Retinal pigment epithelial cell (primary cell): ENCODE results near the gene PRDM1.
"Not testable (repeated sequence)": the region's sequence is repeated elsewhere in the genome, so short reads cannot be mapped to it uniquely, and the experiment has no call there.

Experiments used
- DNase-seq: peaks from one replicate; pipeline ENCODE4 v3.0.0-alpha.2; 2010; ENCODE audit warnings: low read depth
- H3K4me3 ChIP-seq: 2 replicates; pipeline ENCODE4 v1.5.1; 2011; ENCODE audit warnings: mild to moderate bottlenecking, low read length, control low read depth, moderate library complexity
- CTCF ChIP-seq: conservative IDR thresholded peaks from 2 replicates; pipeline ENCODE4 v1.5.1; 2011; ENCODE audit warnings: low read depth, low read length, control low read depth, inconsistent platforms

Gene PRDM1

DNA sequence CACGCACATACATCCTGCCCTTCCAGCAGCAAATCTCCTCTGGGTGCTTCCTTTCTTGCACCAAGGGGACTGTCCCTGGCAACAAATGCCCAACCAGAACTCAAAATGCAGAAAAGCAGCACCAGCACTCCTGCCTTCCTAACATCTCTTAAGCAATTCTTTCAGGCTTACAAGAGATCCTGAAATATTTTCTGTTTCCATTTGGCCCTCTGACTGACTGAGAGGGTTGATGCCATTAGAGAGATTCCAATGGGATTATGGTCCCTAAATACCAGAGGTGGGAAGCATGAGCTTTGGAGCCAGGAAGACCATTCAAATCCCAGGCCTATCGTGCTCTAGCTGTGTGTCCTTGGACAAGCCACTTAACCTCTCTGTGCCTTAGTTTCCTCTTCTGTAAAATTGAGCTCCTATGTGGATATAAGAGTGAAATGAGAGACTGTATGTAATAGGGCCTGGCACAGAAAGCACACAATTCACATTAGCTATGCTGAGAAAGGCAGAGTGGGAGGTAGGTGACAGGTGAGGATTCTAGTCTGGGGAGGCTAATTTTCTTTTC, 56.8 kb downstream of the PRDM1 start:
- no peak overlapping the region for H3K4me3 ChIP-seq
- TF ChIP-seq CTCF: no peak
- DNase-seq: no peak

GRCh38 chr6:106143665-106144064, 57.5 kb downstream of the PRDM1 start:
- no peak overlapping the region for H3K4me3 ChIP-seq
- DNase-seq: no peak
- no peak for TF ChIP-seq CTCF

GRCh38 chr6:106145144-106145543, 59.0 kb downstream of the PRDM1 start:
- H3K4me3 ChIP-seq: no peak overlapping the region
- no peak for TF ChIP-seq CTCF

GRCh38 chr6:106145741-106146227, 59.6 kb downstream of the PRDM1 start:
- DNase-seq: no peak

More at GRCh38 chr6:106145144-106145543, 59.0 kb downstream of the PRDM1 start:
- DNase-seq: no peak

GRCh38 chr6:106146852-106147351, 60.8 kb downstream of the PRDM1 start:
- no peak for DNase-seq
- TF ChIP-seq CTCF: no peak
- no peak overlapping the region for H3K4me3 ChIP-seq

More at GRCh38 chr6:106145741-106146227, 59.6 kb downstream of the PRDM1 start:
- no peak for TF ChIP-seq CTCF
- no peak overlapping the region for H3K4me3 ChIP-seq

DNA sequence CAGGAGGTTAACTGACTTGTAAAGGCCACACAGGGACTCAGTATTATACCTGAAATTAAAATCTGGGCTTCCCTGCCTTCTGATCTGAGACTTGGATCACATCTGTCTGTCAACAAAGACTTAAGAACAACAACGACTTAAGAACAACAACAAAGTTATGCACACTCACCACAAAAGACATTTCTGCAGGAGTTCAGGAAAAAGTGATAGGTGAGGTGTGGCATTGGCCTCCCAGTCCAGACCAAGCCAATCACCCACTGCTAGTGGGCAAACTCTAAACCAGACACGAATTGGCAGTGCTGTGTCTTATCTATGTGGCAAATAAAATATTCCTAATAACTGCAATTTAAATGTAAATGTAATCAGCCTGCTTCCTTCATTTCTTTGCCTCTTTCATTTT, 61.3 kb downstream of the PRDM1 start:
- no peak for TF ChIP-seq CTCF
- no peak overlapping the region for H3K4me3 ChIP-seq
- no peak for DNase-seq

- no peak overlapping the region for H3K4me3 ChIP-seq
- TF ChIP-seq CTCF: no peak
- DNase-seq: no peak
Measured at GRCh38 chr6:106149472-106150069, 63.4 kb downstream of the PRDM1 start.

- not testable (repeated sequence) for H3K4me3 ChIP-seq, DNase-seq
Measured at GRCh38 chr6:106152476-106152875, 66.3 kb downstream of the PRDM1 start.
